Epithelial cell of esophagus (primary cell): ENCODE results near the gene TENM4.

Source experiments
- DNase-seq: peaks from one replicate; pipeline ENCODE4 v3.0.0; 2010; ENCODE audit warnings: low read depth
- H3K4me3 ChIP-seq: 2 replicates; pipeline ENCODE4 v1.5.1; 2011; ENCODE audit warnings: mild to moderate bottlenecking, low read length, control low read depth
- CTCF ChIP-seq: IDR thresholded peaks from 2 replicates; pipeline ENCODE4 v1.5.1; 2011; ENCODE audit warnings: low read depth, mild to moderate bottlenecking, low read length, control low read depth, inconsistent platforms; ENCODE audit not compliant: insufficient read depth; ENCODE audit errors: missing control alignments

TENM4 gene

GRCh38 chr11:78851878-78852586, 588.8 kb downstream of the TENM4 start:
- peak; percentile 18 for DNase-seq
- H3K4me3 ChIP-seq = no peak overlapping the region
- TF ChIP-seq CTCF = no peak

- no peak for TF ChIP-seq CTCF
These were observed 590.8 kb downstream of the TENM4 start for GRCh38 chr11:78850078-78850477.

GRCh38 chr11:78846269-78846668, 594.6 kb downstream of the TENM4 start:
- no peak for DNase-seq
- TF ChIP-seq CTCF = no peak
- no peak overlapping the region for H3K4me3 ChIP-seq

More at GRCh38 chr11:78850078-78850477, 590.8 kb downstream of the TENM4 start:
- no peak overlapping the region for H3K4me3 ChIP-seq
- no peak for DNase-seq

- no peak for DNase-seq
- no peak for TF ChIP-seq CTCF
- no peak overlapping the region for H3K4me3 ChIP-seq
These were observed 595.3 kb downstream of the TENM4 start for GRCh38 chr11:78845496-78845895.

GRCh38 chr11:78841456-78842060, 599.3 kb downstream of the TENM4 start:
- no peak overlapping the region for H3K4me3 ChIP-seq
- DNase-seq = peak; percentile 67
- no peak for TF ChIP-seq CTCF

- peak; percentile 70 for DNase-seq
These were observed 600.2 kb downstream of the TENM4 start for GRCh38 chr11:78840623-78841022.

More at GRCh38 chr11:78840623-78841022, 600.2 kb downstream of the TENM4 start:
- H3K4me3 ChIP-seq = no peak overlapping the region
- no peak for TF ChIP-seq CTCF
